Measurements from ENCODE around the gene IL33. TPM values are rescaled to one million over a fixed set of nuclear protein-coding genes. Genes with fewer than 3 reads are reported as not detected.
A peak's percentile ranks its signal among the peaks of the same experiment; 100 is the strongest.

The IL33 gene
- polyA plus RNA-seq, 3 donors, result 6.4 to 10.4 (median 7.6) TPM

GRCh38 chr9:6212722-6213375 is 2.8 kb upstream of the IL33 start:
- no peak for DNase-seq (ENCODE audit: extremely low read depth in 1 of 11, low read depth in 9 of 11, low spot score in 4 of 11)

GRCh38 chr9:6214434-6214833 is 1.2 kb upstream of the IL33 start:
- no peak for DNase-seq (ENCODE audit: extremely low read depth in 1 of 11, low read depth in 9 of 11, low spot score in 4 of 11)

GRCh38 chr9:6214903-6215302 is 704 bp upstream of the IL33 start:
- DNase-seq (ENCODE audit: extremely low read depth in 1 of 11, low read depth in 9 of 11, low spot score in 4 of 11), result no peak

GRCh38 chr9:6216002-6216401 is 395 bp downstream of the IL33 start:
- no peak for DNase-seq (ENCODE audit: extremely low read depth in 1 of 11, low read depth in 9 of 11, low spot score in 4 of 11)

GRCh38 chr9:6216951-6217350 is 1.3 kb downstream of the IL33 start:
- no peak for DNase-seq (ENCODE audit: extremely low read depth in 1 of 11, low read depth in 9 of 11, low spot score in 4 of 11)

- DNase-seq (ENCODE audit: extremely low read depth in 1 of 11, low read depth in 9 of 11, low spot score in 4 of 11), result no peak
Measured at GRCh38 chr9:6218099-6218502, 2.5 kb downstream of the IL33 start.

- no peak for DNase-seq (ENCODE audit: extremely low read depth in 1 of 11, low read depth in 9 of 11, low spot score in 4 of 11)
Measured at GRCh38 chr9:6219040-6219439, 3.4 kb downstream of the IL33 start.

GRCh38 chr9:6219981-6220380 is 4.4 kb downstream of the IL33 start:
- no peak for DNase-seq (ENCODE audit: extremely low read depth in 1 of 11, low read depth in 9 of 11, low spot score in 4 of 11)

GRCh38 chr9:6224393-6225154 is 9.0 kb downstream of the IL33 start:
- DNase-seq (ENCODE audit: extremely low read depth in 1 of 11, low read depth in 9 of 11, low spot score in 4 of 11), result no peak

- DNase-seq (ENCODE audit: extremely low read depth in 1 of 11, low read depth in 9 of 11, low spot score in 4 of 11), result no peak
Measured at GRCh38 chr9:6226696-6227095, 11.1 kb downstream of the IL33 start.

GRCh38 chr9:6229186-6229585 is 13.6 kb downstream of the IL33 start:
- DNase-seq (ENCODE audit: extremely low read depth in 1 of 11, low read depth in 9 of 11, low spot score in 4 of 11), result no peak

- no peak for DNase-seq (ENCODE audit: extremely low read depth in 1 of 11, low read depth in 9 of 11, low spot score in 4 of 11)
Measured at GRCh38 chr9:6229619-6230018, 14.0 kb downstream of the IL33 start.

- DNase-seq (ENCODE audit: extremely low read depth in 1 of 11, low read depth in 9 of 11, low spot score in 4 of 11), result no peak
Measured at GRCh38 chr9:6230037-6230780, 14.6 kb downstream of the IL33 start.

- DNase-seq (ENCODE audit: extremely low read depth in 1 of 11, low read depth in 9 of 11, low spot score in 4 of 11), result no peak
Measured at GRCh38 chr9:6232336-6232945, 16.8 kb downstream of the IL33 start.

- peak in 1 of 11 donors; percentile 16 for DNase-seq (ENCODE audit: extremely low read depth in 1 of 11, low read depth in 9 of 11, low spot score in 4 of 11)
Measured at GRCh38 chr9:6234014-6234413, 18.4 kb downstream of the IL33 start.

- DNase-seq (ENCODE audit: extremely low read depth in 1 of 11, low read depth in 9 of 11, low spot score in 4 of 11), result no peak
Measured at GRCh38 chr9:6237267-6237666, 21.7 kb downstream of the IL33 start.

- no peak for DNase-seq (ENCODE audit: extremely low read depth in 1 of 11, low read depth in 9 of 11, low spot score in 4 of 11)
Measured at GRCh38 chr9:6239048-6239461, 23.4 kb downstream of the IL33 start.

- no peak for DNase-seq (ENCODE audit: extremely low read depth in 1 of 11, low read depth in 9 of 11, low spot score in 4 of 11)
Measured at GRCh38 chr9:6239694-6240093, 24.1 kb downstream of the IL33 start.

GRCh38 chr9:6243746-6244145 is 28.1 kb downstream of the IL33 start:
- no peak for DNase-seq (ENCODE audit: extremely low read depth in 1 of 11, low read depth in 9 of 11, low spot score in 4 of 11)

GRCh38 chr9:6247266-6247665 is 31.7 kb downstream of the IL33 start:
- DNase-seq (ENCODE audit: extremely low read depth in 1 of 11, low read depth in 9 of 11, low spot score in 4 of 11), result no peak

All from renal cortex interstitium (tissue), 11 donors.